ENCODE data around the gene TRIM23. TPM values are rescaled to one million over a fixed set of nuclear protein-coding genes. Genes with fewer than 3 reads are reported as not detected.

Gene TRIM23
- polyA plus RNA-seq, result 56.4 and 63.1 TPM in 2 replicates

DNA sequence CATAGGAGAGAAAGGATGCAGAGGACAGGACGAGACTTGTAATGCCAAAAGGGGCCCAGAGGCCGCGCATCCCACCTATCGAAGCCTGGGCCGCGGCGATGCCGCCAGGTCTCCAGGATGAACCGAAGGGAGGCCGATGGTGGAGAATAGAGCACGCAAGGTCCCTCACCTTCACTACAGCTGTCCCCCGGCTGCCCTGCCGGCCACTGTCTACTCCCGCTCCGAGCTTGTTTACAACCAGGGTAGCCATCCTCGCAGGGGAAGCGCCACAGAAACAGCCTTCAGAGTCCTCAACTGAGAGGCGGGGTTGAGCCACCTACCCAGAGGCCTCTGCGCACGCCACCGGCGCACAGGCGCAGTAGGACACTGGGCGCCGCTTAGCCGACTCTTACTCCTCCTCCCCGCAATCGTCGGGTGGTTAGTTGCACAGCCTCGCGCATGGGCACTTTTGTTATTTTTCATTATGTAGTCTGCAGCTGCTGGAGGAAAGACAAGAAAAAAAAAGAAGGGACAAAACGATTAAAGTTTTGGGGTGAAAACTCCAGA lies at the start of gene TRIM23:
TSS of gene TRIM23 (minus strand) at position 309 of the 546 bp plus-strand sequence. CDS start at position 250, 59 bp downstream.

DNA sequence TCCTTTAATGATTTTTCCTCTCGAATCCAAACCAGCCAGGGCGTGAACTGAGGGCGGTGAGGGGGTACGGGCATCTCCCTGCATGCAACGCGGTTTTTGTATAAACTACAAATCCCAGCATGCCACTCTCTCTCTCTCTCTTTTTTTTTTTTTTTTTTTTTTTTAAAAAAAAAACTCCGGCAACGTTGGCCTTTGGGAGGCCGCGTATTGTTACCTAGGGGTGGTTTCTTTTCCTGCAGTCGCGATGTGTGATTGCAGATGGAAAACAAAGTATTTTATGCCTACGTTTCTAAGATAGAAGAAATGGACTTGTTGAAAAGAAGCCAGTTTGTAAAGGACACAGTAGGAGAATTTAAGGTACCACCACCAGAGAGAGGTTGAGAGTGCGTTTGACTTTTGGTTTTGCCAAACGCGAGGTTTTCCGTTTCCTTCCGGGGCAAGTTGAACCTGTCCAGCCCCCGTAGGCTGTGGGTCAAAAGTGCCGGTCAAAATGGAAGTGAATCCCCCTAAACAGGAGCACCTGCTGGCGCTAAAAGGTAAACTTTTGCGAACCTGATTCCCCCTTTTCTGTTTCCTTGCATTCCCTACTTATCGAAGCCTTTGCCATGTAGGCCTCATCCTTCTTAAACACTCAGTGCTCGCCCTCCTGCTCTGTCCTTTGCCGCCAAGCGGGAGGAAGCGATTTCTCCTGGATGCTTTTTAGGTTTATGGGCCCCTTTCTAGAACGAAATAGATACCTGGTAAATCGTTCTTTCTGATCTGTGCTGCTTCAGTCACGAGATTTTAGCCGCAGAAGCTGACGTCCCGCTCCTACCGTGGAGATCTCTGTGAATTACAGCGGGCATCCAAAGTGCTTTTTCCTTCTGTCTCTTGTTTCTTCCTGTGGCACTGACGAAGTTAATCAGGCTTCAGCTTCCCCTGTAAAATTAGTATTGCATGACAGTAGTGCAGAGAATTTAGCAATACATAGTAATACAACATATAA lies 730 bp upstream of the TRIM23 start, which contains the start of the genes SHLD3 and TRAPPC13:
TSS of gene SHLD3 (plus strand) at position 457 of the 985 bp plus-strand sequence. CDS start 4,561 bp downstream, outside the sequence.
TSS of gene TRAPPC13 (plus strand) at position 457 of the 985 bp plus-strand sequence. CDS start at position 491, 34 bp downstream.

DNA sequence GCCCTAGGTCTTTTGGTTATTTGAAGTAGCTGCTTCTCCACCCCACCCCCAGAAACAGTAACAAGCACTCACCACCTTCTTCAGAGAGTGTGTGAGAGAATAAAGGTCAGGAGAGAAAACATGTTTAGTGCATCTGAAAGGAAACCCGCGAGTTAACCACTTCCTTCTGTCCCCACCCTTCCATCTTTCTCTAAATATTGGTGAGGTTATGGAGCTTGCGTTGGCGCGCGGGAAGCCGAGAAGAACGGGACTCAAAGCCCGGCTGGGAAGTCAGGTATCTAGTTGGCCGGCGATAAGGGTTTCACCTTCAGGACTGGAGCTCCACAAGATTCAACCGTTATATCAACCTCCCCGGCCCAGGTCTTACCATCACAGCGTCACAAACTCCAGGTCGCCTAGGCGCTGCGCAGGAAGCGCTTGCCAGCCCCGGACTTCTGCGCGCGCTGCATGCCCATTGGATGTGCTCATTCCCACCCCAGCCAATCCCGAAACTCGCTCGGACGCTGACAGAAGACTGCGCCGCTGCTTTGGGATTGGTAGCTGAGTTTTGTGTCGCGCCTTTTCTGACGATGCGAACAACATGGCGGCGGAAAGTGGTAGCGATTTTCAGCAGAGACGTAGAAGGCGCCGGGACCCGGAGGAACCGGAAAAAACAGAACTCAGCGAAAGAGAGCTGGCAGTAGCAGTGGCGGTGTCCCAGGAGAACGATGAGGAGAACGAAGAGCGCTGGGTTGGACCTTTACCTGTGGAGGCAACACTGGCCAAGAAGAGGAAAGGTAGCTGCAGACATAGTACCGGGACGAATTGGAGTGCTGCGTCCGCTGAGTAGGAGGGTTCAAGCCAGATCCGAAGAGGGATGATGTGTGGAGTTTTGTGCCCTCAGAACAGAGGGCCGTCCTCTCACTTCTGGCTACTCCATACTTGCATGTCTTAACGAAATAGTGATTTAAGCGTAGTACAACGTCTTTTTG lies 61.1 kb downstream of the TRIM23 start, which contains the start of the genes CENPK and PPWD1:
TSS of gene CENPK (minus strand) at position 438 of the 971 bp plus-strand sequence. CDS start 8,261 bp downstream, outside the sequence.
TSS of gene PPWD1 (plus strand) at position 566 of the 971 bp plus-strand sequence. CDS start at position 581, 15 bp downstream.

Other genes with a start within 250 kb of the TRIM23 start
- gene ADAMTS6, start 142.4 kb downstream of the TRIM23 start, polyA plus RNA-seq, result 0.08 and 2.7 TPM in 2 replicates
- 20.2 and 25.0 TPM in 2 replicates for gene CENPK, start 61.2 kb downstream of the TRIM23 start, polyA plus RNA-seq
- 23.2 and 34.6 TPM in 2 replicates for gene PPWD1, start 61.0 kb downstream of the TRIM23 start, polyA plus RNA-seq
- 0.13 and 3.7 TPM in 2 replicates for gene SHLD3, start 694 bp upstream of the TRIM23 start, polyA plus RNA-seq
- 52.0 and 52.5 TPM in 2 replicates for gene TRAPPC13, start 694 bp upstream of the TRIM23 start, polyA plus RNA-seq
- gene SGTB, start 97.8 kb upstream of the TRIM23 start, polyA plus RNA-seq, result 8.9 and 20.9 TPM in 2 replicates
- gene NLN, start 97.9 kb upstream of the TRIM23 start, polyA plus RNA-seq, result 2.1 and 3.0 TPM in 2 replicates

Measured in Purkinje cell (primary cell).